ENCODE results near the gene MEG3. TPM values are rescaled to one million over a fixed set of nuclear protein-coding genes. Genes with fewer than 3 reads are reported as not detected.

MEG3 gene
- total RNA-seq, 2 donors from 2014 or later: not detected

- Mint-ChIP-seq H3K27ac (no peak overlapping the region), H3K36me3 (no peaks in the 10 kb centered on the region), H3K9me3 (no peaks in the 10 kb centered on the region)
- no peak for DNase-seq (ENCODE audit: low spot score in 2 of 2)
- no peak for ATAC-seq
These were observed 62.9 kb downstream of the MEG3 start for GRCh38 chr14:100888789-100889315.

GRCh38 chr14:100889641-100890040 lies 63.7 kb downstream of the MEG3 start:
- no peak for ATAC-seq
- H3K27ac Mint-ChIP-seq: no peak overlapping the region

GRCh38 chr14:100890061-100890850 lies 64.3 kb downstream of the MEG3 start:
- Mint-ChIP-seq H3K36me3 (no peaks in the 10 kb centered on the region), H3K9me3 (no peaks in the 10 kb centered on the region), H3K27ac (no peak overlapping the region)
- no peak for ATAC-seq
- peak in 1 of 2 donors; percentile 21 for DNase-seq (ENCODE audit: low spot score in 2 of 2)

More at GRCh38 chr14:100889641-100890040, 63.7 kb downstream of the MEG3 start:
- Mint-ChIP-seq H3K9me3 (no peaks in the 10 kb centered on the region), H3K36me3 (no peaks in the 10 kb centered on the region)
- peak in 1 of 2 donors; percentile 38 for DNase-seq (ENCODE audit: low spot score in 2 of 2)

GRCh38 chr14:100891051-100891450 lies 65.1 kb downstream of the MEG3 start:
- no peak for ATAC-seq
- no peak for DNase-seq (ENCODE audit: low spot score in 2 of 2)
- no peaks in the 10 kb centered on the region for H3K36me3 Mint-ChIP-seq
- peak overlapping the region in 1 of 2 donors; percentile 63 for H3K27ac Mint-ChIP-seq
- H3K9me3 Mint-ChIP-seq: no peaks in the 10 kb centered on the region

GRCh38 chr14:100891501-100892445 lies 65.9 kb downstream of the MEG3 start:
- DNase-seq (ENCODE audit: low spot score in 2 of 2) (peak in 1 of 2 donors; percentile 40), ATAC-seq (no peak)
- Mint-ChIP-seq H3K9me3 (no peaks in the 10 kb centered on the region), H3K36me3 (no peaks in the 10 kb centered on the region), H3K27ac (peak overlapping the region in 1 of 2 donors; percentile 33)

- H3K36me3 Mint-ChIP-seq: no peaks in the 10 kb centered on the region
- H3K9me3 Mint-ChIP-seq: no peaks in the 10 kb centered on the region
- peak in 1 of 2 donors; percentile 31 for DNase-seq (ENCODE audit: low spot score in 2 of 2)
- no peak for ATAC-seq
- no peak overlapping the region for H3K27ac Mint-ChIP-seq
These were observed 66.7 kb downstream of the MEG3 start for GRCh38 chr14:100892496-100893227.

GRCh38 chr14:100893228-100893601 lies 67.3 kb downstream of the MEG3 start:
- DNase-seq (ENCODE audit: low spot score in 2 of 2): peak in 1 of 2 donors; percentile 7
- ATAC-seq: no peak
- Mint-ChIP-seq H3K27ac (no peak overlapping the region), H3K36me3 (no peaks in the 10 kb centered on the region), H3K9me3 (no peaks in the 10 kb centered on the region)

- Mint-ChIP-seq H3K36me3 (no peaks in the 10 kb centered on the region), H3K27ac (no peak overlapping the region)
- no peak for ATAC-seq
These were observed 67.8 kb downstream of the MEG3 start for GRCh38 chr14:100893760-100894159.

GRCh38 chr14:100894416-100894815 lies 68.5 kb downstream of the MEG3 start:
- no peaks in the 10 kb centered on the region for H3K36me3 Mint-ChIP-seq
- DNase-seq (ENCODE audit: low spot score in 2 of 2) (no peak), ATAC-seq (no peak)

More at GRCh38 chr14:100893760-100894159, 67.8 kb downstream of the MEG3 start:
- peak in 1 of 2 donors; percentile 34 for DNase-seq (ENCODE audit: low spot score in 2 of 2)
- H3K9me3 Mint-ChIP-seq: no peaks in the 10 kb centered on the region

GRCh38 chr14:100895411-100895810 lies 69.5 kb downstream of the MEG3 start:
- Mint-ChIP-seq H3K36me3 (no peaks in the 10 kb centered on the region), H3K9me3 (no peaks in the 10 kb centered on the region), H3K27ac (no peak overlapping the region)
- ATAC-seq (no peak), DNase-seq (ENCODE audit: low spot score in 2 of 2) (peak in 1 of 2 donors; percentile 21)

More at GRCh38 chr14:100894416-100894815, 68.5 kb downstream of the MEG3 start:
- H3K9me3 Mint-ChIP-seq: no peaks in the 10 kb centered on the region
- no peak overlapping the region for H3K27ac Mint-ChIP-seq

- Mint-ChIP-seq H3K27ac (no peak overlapping the region), H3K9me3 (no peaks in the 10 kb centered on the region), H3K36me3 (no peaks in the 10 kb centered on the region)
- DNase-seq (ENCODE audit: low spot score in 2 of 2) (peak in 1 of 2 donors; percentile 35), ATAC-seq (no peak)
These were observed 70.6 kb downstream of the MEG3 start for GRCh38 chr14:100896369-100897060.

- Mint-ChIP-seq H3K9me3 (no peaks in the 10 kb centered on the region), H3K27ac (no peak overlapping the region), H3K36me3 (no peaks in the 10 kb centered on the region)
- ATAC-seq (no peak), DNase-seq (ENCODE audit: low spot score in 2 of 2) (no peak)
These were observed 72.5 kb downstream of the MEG3 start for GRCh38 chr14:100898465-100898864.

GRCh38 chr14:100898935-100899883 lies 73.3 kb downstream of the MEG3 start:
- Mint-ChIP-seq H3K9me3 (no peaks in the 10 kb centered on the region), H3K36me3 (no peaks in the 10 kb centered on the region), H3K27ac (no peak overlapping the region)
- ATAC-seq: no peak
- peak in 1 of 2 donors; percentile 40 for DNase-seq (ENCODE audit: low spot score in 2 of 2)

- no peak overlapping the region for H3K27ac Mint-ChIP-seq
- H3K9me3 Mint-ChIP-seq: no peaks in the 10 kb centered on the region
- peak in 1 of 2 donors; percentile 44 for DNase-seq (ENCODE audit: low spot score in 2 of 2)
- no peaks in the 10 kb centered on the region for H3K36me3 Mint-ChIP-seq
- ATAC-seq: no peak
These were observed 74.2 kb downstream of the MEG3 start for GRCh38 chr14:100899884-100900771.

All from activated naive CD4-positive, alpha-beta T cell treated with anti-CD3 and anti-CD28 coated beads, Interleukin-2, amount 50 U/mL, for 72 hours (primary cell).